Gastroesophageal sphincter (tissue), 4 donors: ENCODE measurements around the gene GATB. TPM values are rescaled to one million over a fixed set of nuclear protein-coding genes. Genes with fewer than 3 reads are reported as not detected.

Source experiments
- ATAC-seq: fragments of 150-250 bp; one replicate; pipeline ENCODE4 v1.9.1; 2016; ENCODE audit warnings: mild to moderate bottlenecking, moderate library complexity
- H3K27ac ChIP-seq, 4 donors: fragments of 200-600 bp; sonication (generic) in 3 of 4; 1 replicate in 3 of 4; 2 replicates in 1 of 4; pipeline ENCODE4 v1.5.1; 2016 to 2019
- H3K27me3 ChIP-seq: fragments of 200-600 bp; sonication (generic); one replicate; pipeline ENCODE4 v1.5.1; 2019
- H3K36me3 ChIP-seq, 2 donors: fragments of 200-600 bp; sonication (generic); one replicate each; pipeline ENCODE4 v1.5.1; 2019; ENCODE audit warnings: control low read depth in 1 of 2
- H3K4me1 ChIP-seq, 3 donors: fragments of 200-600 bp; sonication (generic); 1 replicate in 2 of 3; 2 replicates in 1 of 3; pipeline ENCODE4 v1.5.1; 2016 to 2019; ENCODE audit warnings: control low read depth in 2 of 3
- H3K4me3 ChIP-seq, 2 donors: fragments of 200-600 bp; sonication (generic); one replicate each; pipeline ENCODE4 v1.5.1; 2019; ENCODE audit warnings: mild to moderate bottlenecking in 1 of 2, moderate library complexity in 1 of 2
- H3K9me3 ChIP-seq, 3 donors: fragments of 200-600 bp; sonication (generic); one replicate each; pipeline ENCODE4 v1.5.1; 2017 to 2019; ENCODE audit warnings: control low read depth in 2 of 3
- CTCF ChIP-seq, 4 experiments: fragments of 200-600 bp in 2 of 4; fragments of 450-650 bp in 2 of 4; sonication (generic) in 1 of 4; IDR thresholded peaks; one replicate each; pipeline ENCODE4 v1.5.1; 2017 to 2019; ENCODE audit warnings: antibody characterized with exemption in 4 of 4, mild to moderate bottlenecking in 2 of 4, moderate library complexity in 2 of 4
- EP300 ChIP-seq: sonication (generic); formaldehyde crosslinking; IDR thresholded peaks from one replicate; pipeline ENCODE4 v1.6.1; 2017; ENCODE audit warnings: antibody characterized with exemption, mild to moderate bottlenecking
- POLR2A ChIP-seq, 2 donors: fragments of 450-650 bp; IDR thresholded peaks; one replicate each; pipeline ENCODE4 v1.6.1; 2017; ENCODE audit warnings: antibody characterized with exemption in 2 of 2, mild to moderate bottlenecking in 2 of 2, moderate library complexity in 1 of 2
- POLR2AphosphoS5 ChIP-seq: sonication (generic); formaldehyde crosslinking; IDR thresholded peaks from one replicate; pipeline ENCODE4 v1.6.1; 2017; ENCODE audit warnings: antibody characterized with exemption
- WGBS, 2 donors: methylation state at CpG; one replicate each; pipeline ENCODE4 v1.1.5; 2018; ENCODE audit warnings: low coverage in 1 of 2; 5-methylcytosine and 5-hydroxymethylcytosine counted together
- total RNA-seq, 4 donors: library from RNA; depleted of rRNA; stranded (reverse); fragments of >200 nt; gene quantifications; one replicate each; pipeline ENCODE4 v1.1.0, GENCODE V29; 2016

GATB gene
- total RNA-seq, 4 donors from 2014 or later = 10.6 to 22.4 (median 16.6) TPM

GRCh38 chr4:151659601-151660364 lies 101.0 kb downstream of the GATB start:
- ATAC-seq = peak; percentile 63
- peaks cover 6 to 24% (median 16%) of the 10 kb centered on the region in 3 donors for H3K4me1 ChIP-seq
- no peak overlapping the region for H3K4me3 ChIP-seq
- H3K27me3 ChIP-seq = no peaks in the 10 kb centered on the region
- peak; percentile 34 for TF ChIP-seq POLR2AphosphoS5
- no peak for TF ChIP-seq CTCF (IDR thresholded peaks at IDR 0.05)
- no peak for TF ChIP-seq POLR2A (IDR thresholded peaks at IDR 0.05)
- no peak for TF ChIP-seq EP300
- whole genome bisulfite sequencing, 2 donors = 10 to 25% methylated on average over 7 to 11 of the region's 12 CpGs
- H3K36me3 ChIP-seq = peaks cover 0 to 6% of the 10 kb centered on the region in 2 donors
- H3K9me3 ChIP-seq = no peaks in the 10 kb centered on the region
- H3K27ac ChIP-seq = peak overlapping the region; percentile 45 to 82 (median 78)

GRCh38 chr4:151658959-151659600 lies 101.7 kb downstream of the GATB start:
- Histone ChIP-seq H3K4me1 (peaks cover 6 to 24% (median 16%) of the 10 kb centered on the region in 3 donors), H3K36me3 (peaks cover 0 to 5% of the 10 kb centered on the region in 2 donors), H3K27ac (peak overlapping the region; percentile 45 to 82 (median 78)), H3K4me3 (no peak overlapping the region), H3K9me3 (no peaks in the 10 kb centered on the region), H3K27me3 (no peaks in the 10 kb centered on the region)
- peak; percentile 67 for ATAC-seq
- no peak for TF ChIP-seq EP300
- TF ChIP-seq POLR2AphosphoS5 = peak; percentile 69
- TF ChIP-seq POLR2A (IDR thresholded peaks at IDR 0.05) = no peak
- no peak for TF ChIP-seq CTCF (IDR thresholded peaks at IDR 0.05)

GRCh38 chr4:151657896-151658295 lies 102.9 kb downstream of the GATB start:
- no peak for ATAC-seq
- H3K27ac ChIP-seq = peak overlapping the region in 3 of 4 donors; percentile 75 to 82 (median 82)
- no peaks in the 10 kb centered on the region for H3K27me3 ChIP-seq
- WGBS, 2 donors = 97 to 100% methylated on average over 5 of the region's 5 CpGs
- peaks cover 6 to 24% (median 16%) of the 10 kb centered on the region in 3 donors for H3K4me1 ChIP-seq
- no peaks in the 10 kb centered on the region for H3K36me3 ChIP-seq
- TF ChIP-seq EP300 (no peak), POLR2A (IDR thresholded peaks at IDR 0.05) (no peak), CTCF (IDR thresholded peaks at IDR 0.05) (no peak), POLR2AphosphoS5 (no peak)
- H3K9me3 ChIP-seq = no peaks in the 10 kb centered on the region
- H3K4me3 ChIP-seq = no peak overlapping the region

GRCh38 chr4:151656058-151656457 lies 104.7 kb downstream of the GATB start:
- Histone ChIP-seq H3K4me1 (peaks cover 6 to 24% (median 16%) of the 10 kb centered on the region in 3 donors), H3K27me3 (no peaks in the 10 kb centered on the region), H3K27ac (no peak overlapping the region), H3K4me3 (no peak overlapping the region), H3K36me3 (no peaks in the 10 kb centered on the region), H3K9me3 (no peaks in the 10 kb centered on the region)
- WGBS, 2 donors = 86 to 88% methylated on average over 7 to 8 of the region's 8 CpGs
- TF ChIP-seq POLR2AphosphoS5 (no peak), EP300 (no peak), POLR2A (IDR thresholded peaks at IDR 0.05) (no peak), CTCF (IDR thresholded peaks at IDR 0.05) (no peak)
- no peak for ATAC-seq
